B cell (primary cell): ENCODE results near the gene FOLR1. TPM values are rescaled to one million over a fixed set of nuclear protein-coding genes. Genes with fewer than 3 reads are reported as not detected.

Experiments
- ATAC-seq: fragments of 200-7000 bp; cut with Tn5 transposase; one replicate; pipeline ENCODE4 v1.10.0; 2021; ENCODE audit warnings: low read depth, mild to moderate bottlenecking, moderate number of reproducible peaks, moderate library complexity
- CTCF ChIA-PET: fragments of 350-600 bp; sonication (Branson Sonifier 250); formaldehyde crosslinking; loops from one replicate; lab custom pipeline; 2021; ENCODE audit warnings: antibody characterized with exemption, inconsistent platforms; lab: Charles Lee
- POLR2A ChIA-PET: fragments of 350-600 bp; sonication (Branson Sonifier 250); formaldehyde crosslinking; loops from one replicate; lab custom pipeline; 2021; ENCODE audit warnings: antibody characterized with exemption; lab: Charles Lee
- DNase-seq: peaks from one replicate; pipeline ENCODE4 v3.0.0; 2013
- H2AFZ ChIP-seq: 2 replicates; pipeline ENCODE4 v1.6.1; 2012; ENCODE audit warnings: mild to moderate bottlenecking, low read depth, low read length; ENCODE audit not compliant: insufficient read depth, poor library complexity, severe bottlenecking
- H3K27ac ChIP-seq, 2 donors: 1 replicate in 1 of 2; 2 replicates in 1 of 2; pipeline ENCODE4 v1.5.1; 2012 to 2013; ENCODE audit warnings: low read length in 2 of 2, mild to moderate bottlenecking in 2 of 2, moderate library complexity in 1 of 2
- H3K27me3 ChIP-seq, 4 experiments: fragments of 200-600 bp in 1 of 4; sonication (generic) in 1 of 4; replicated peaks in 1 of 4; 1 replicate in 2 of 4; 2 replicates in 2 of 4; pipeline versions ENCODE4 v1.6.1 to v1.7.0; 2013 to 2016; ENCODE audit warnings: low read length in 3 of 4, mild to moderate bottlenecking in 2 of 4, mixed read lengths in 1 of 4, moderate library complexity in 1 of 4; ENCODE audit not compliant: insufficient read depth in 4 of 4, control insufficient read depth in 3 of 4; ENCODE audit errors: control extremely low read depth in 1 of 4
- H3K36me3 ChIP-seq, 2 experiments: replicated peaks in 1 of 2; 1 replicate in 1 of 2; 2 replicates in 1 of 2; pipeline versions ENCODE4 v1.6.1 to v1.7.1; 2013; ENCODE audit warnings: low read length in 1 of 2; ENCODE audit not compliant: insufficient read depth in 2 of 2, control insufficient read depth in 1 of 2; ENCODE audit errors: control extremely low read depth in 1 of 2, extremely low read depth in 1 of 2
- H3K4me1 ChIP-seq, 2 donors: fragments of 200-600 bp in 1 of 2; sonication (generic) in 1 of 2; 1 replicate in 1 of 2; 2 replicates in 1 of 2; pipeline versions ENCODE4 v1.5.1 to v1.6.1; 2013 to 2017; ENCODE audit warnings: low read length in 2 of 2; ENCODE audit not compliant: control insufficient read depth in 2 of 2, insufficient read depth in 2 of 2
- H3K4me2 ChIP-seq: replicated peaks from 2 replicates; pipeline ENCODE3; 2012; ENCODE audit warnings: mild to moderate bottlenecking, low read depth, low read length; ENCODE audit not compliant: poor library complexity, severe bottlenecking
- H3K4me3 ChIP-seq, 5 experiments: fragments of 200-600 bp in 1 of 5; sonication (generic) in 1 of 5; 1 replicate in 3 of 5; 2 replicates in 2 of 5; pipeline versions ENCODE4 v1.5.1 to v1.7.0; 2011 to 2016; ENCODE audit warnings: low read length in 4 of 5, mild to moderate bottlenecking in 4 of 5, low read depth in 2 of 5, control low read depth in 1 of 5, moderate library complexity in 1 of 5; ENCODE audit not compliant: insufficient read depth in 1 of 5; ENCODE audit errors: control extremely low read depth in 1 of 5, extremely low read depth in 1 of 5
- H3K79me2 ChIP-seq: fragments of 200-600 bp; sonication (generic); one replicate; pipeline ENCODE4 v1.6.0; 2016; ENCODE audit warnings: low read length; ENCODE audit not compliant: control insufficient read depth, insufficient read depth
- H3K9ac ChIP-seq: fragments of 200-600 bp; sonication (generic); 2 replicates; pipeline ENCODE4 v1.6.1; 2017; ENCODE audit warnings: mild to moderate bottlenecking, low read length, moderate library complexity
- H3K9me3 ChIP-seq, 3 donors: one replicate each; pipeline versions ENCODE4 v1.6.1 to v1.7.1; 2013; ENCODE audit warnings: low read length in 2 of 3; ENCODE audit not compliant: control insufficient read depth in 2 of 3, insufficient read depth in 1 of 3; ENCODE audit errors: control extremely low read depth in 1 of 3
- H4K20me1 ChIP-seq: 2 replicates; pipeline ENCODE4 v1.6.0; 2012; ENCODE audit warnings: mild to moderate bottlenecking, low read length; ENCODE audit not compliant: insufficient read depth, control insufficient read depth, poor library complexity, severe bottlenecking
- H3K27ac Mint-ChIP-seq: one replicate; pipeline ENCODE4 v1.8.0; 2021; ENCODE audit warnings: mixed read lengths
- H3K27me3 Mint-ChIP-seq: one replicate; pipeline ENCODE4 v1.8.0; 2021; ENCODE audit warnings: mixed read lengths
- H3K4me1 Mint-ChIP-seq: one replicate; pipeline ENCODE4 v1.8.0; 2021; ENCODE audit warnings: mixed read lengths
- H3K4me3 Mint-ChIP-seq: one replicate; pipeline ENCODE4 v1.8.0; 2021; ENCODE audit warnings: mixed read lengths
- H3K9me3 Mint-ChIP-seq: one replicate; pipeline ENCODE4 v1.8.0; 2022; ENCODE audit warnings: mixed read lengths; ENCODE audit not compliant: insufficient read depth
- EZH2 ChIP-seq: IDR thresholded peaks from 2 replicates; pipeline ENCODE4 v1.6.1; 2012; ENCODE audit warnings: borderline replicate concordance, low read depth, mild to moderate bottlenecking, moderate library complexity, low read length; ENCODE audit not compliant: insufficient read depth, poor library complexity, severe bottlenecking
- WGBS: methylation state at CpG from one replicate; pipeline ENCODE4 v1.1.5; 2013; ENCODE audit warnings: missing lambda C conversion rate; ENCODE audit not compliant: insufficient coverage; 5-methylcytosine and 5-hydroxymethylcytosine counted together
- intact Hi-C: fragments of 100-400 bp; cut with micrococcal nuclease; formaldehyde crosslinking; loops from one replicate; pipeline ENCODE4 v1.10.0; 2022
- polyA plus RNA-seq: library from polyadenylated mRNA; depleted of rRNA; stranded (reverse); fragments of >200 nt; gene quantifications from 2 replicates; pipeline ENCODE4 v1.2.3, GENCODE V29; 2012
- total RNA-seq, 2 donors: library from RNA; stranded (reverse); fragments of 120-200 nt in 1 of 2; gene quantifications; 1 replicate in 1 of 2; 2 replicates in 1 of 2; pipeline versions ENCODE4 v1.2.3 to v1.2.4, GENCODE V29; 2013 to 2022
- TF ChIP-seq, protein P1 (sequence below): fragments of 200-600 bp; IDR thresholded peaks from one replicate; pipeline ENCODE4 v1.8.0; 2022; ENCODE audit warnings: antibody characterized with exemption, mild to moderate bottlenecking

FOLR1 gene
- total and polyA plus RNA-seq, 2 donors (not counting 1 experiment from before 2014, with no cell fraction given): not detected

DNA sequence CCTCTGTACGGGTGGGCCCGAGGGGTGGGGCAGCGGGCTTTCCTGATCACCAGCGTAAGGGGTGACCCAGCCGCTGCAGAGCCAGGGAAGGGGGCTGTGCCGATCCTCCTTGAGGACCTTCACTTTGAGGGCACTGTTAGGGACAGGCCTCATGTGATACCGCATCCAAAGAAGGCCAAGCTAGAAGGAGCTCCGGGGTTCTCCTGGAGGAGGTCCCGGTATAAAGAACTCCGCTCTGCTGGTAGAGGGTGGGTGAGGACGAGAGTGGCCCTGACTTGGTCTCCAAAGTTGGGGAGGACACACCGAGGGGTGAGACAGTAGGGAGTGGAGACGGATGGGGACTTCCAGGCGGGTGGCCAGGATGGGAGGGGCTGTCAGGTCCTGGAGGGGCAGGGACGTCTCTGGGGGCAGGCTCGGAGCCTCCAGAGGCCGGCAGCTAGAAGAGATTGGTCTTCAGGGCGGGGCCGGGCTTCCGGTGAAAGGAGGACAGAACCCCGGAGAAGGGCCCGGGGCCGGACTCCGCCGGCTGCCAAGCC, 47.4 kb downstream of the FOLR1 start:
- peaks cover 0 to 45% (median 26%) of the 10 kb centered on the region in 4 experiments for H3K27me3 ChIP-seq
- H4K20me1 ChIP-seq: peaks cover 7% of the 10 kb centered on the region
- H3K79me2 ChIP-seq: no peaks in the 10 kb centered on the region
- Mint-ChIP-seq H3K9me3 (no peaks in the 10 kb centered on the region), H3K4me3 (peak overlapping the region; percentile 77), H3K27ac (peak overlapping the region; percentile 66), H3K27me3 (peaks cover 36% of the 10 kb centered on the region), H3K4me1 (peaks cover 30% of the 10 kb centered on the region)
- POLR2A ChIA-PET: no interaction called here
- peak overlapping the region in 1 of 5 experiments; percentile 24 for H3K4me3 ChIP-seq
- no peak for TF ChIP-seq EZH2
- TF ChIP-seq, protein P1, sequence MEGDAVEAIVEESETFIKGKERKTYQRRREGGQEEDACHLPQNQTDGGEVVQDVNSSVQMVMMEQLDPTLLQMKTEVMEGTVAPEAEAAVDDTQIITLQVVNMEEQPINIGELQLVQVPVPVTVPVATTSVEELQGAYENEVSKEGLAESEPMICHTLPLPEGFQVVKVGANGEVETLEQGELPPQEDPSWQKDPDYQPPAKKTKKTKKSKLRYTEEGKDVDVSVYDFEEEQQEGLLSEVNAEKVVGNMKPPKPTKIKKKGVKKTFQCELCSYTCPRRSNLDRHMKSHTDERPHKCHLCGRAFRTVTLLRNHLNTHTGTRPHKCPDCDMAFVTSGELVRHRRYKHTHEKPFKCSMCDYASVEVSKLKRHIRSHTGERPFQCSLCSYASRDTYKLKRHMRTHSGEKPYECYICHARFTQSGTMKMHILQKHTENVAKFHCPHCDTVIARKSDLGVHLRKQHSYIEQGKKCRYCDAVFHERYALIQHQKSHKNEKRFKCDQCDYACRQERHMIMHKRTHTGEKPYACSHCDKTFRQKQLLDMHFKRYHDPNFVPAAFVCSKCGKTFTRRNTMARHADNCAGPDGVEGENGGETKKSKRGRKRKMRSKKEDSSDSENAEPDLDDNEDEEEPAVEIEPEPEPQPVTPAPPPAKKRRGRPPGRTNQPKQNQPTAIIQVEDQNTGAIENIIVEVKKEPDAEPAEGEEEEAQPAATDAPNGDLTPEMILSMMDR: no peak
- peak overlapping the region; percentile 35 for H3K9ac ChIP-seq
- no peak overlapping the region for H2AFZ ChIP-seq
- intact Hi-C loops: no loop called here
- CTCF ChIA-PET: no interaction called here
- 14% methylated on average over 25 of the region's 25 CpGs for WGBS
- ATAC-seq: no peak
- peaks cover 26 to 37% of the 10 kb centered on the region in 2 donors for H3K4me1 ChIP-seq
- DNase-seq: no peak
- peak overlapping the region; percentile 74 for H3K4me2 ChIP-seq
- peaks cover 0 to 37% of the 10 kb centered on the region in 2 experiments for H3K36me3 ChIP-seq
- H3K9me3 ChIP-seq: peaks cover 0 to 18% (median 0%) of the 10 kb centered on the region in 3 donors
- H3K27ac ChIP-seq: no peak overlapping the region

DNA sequence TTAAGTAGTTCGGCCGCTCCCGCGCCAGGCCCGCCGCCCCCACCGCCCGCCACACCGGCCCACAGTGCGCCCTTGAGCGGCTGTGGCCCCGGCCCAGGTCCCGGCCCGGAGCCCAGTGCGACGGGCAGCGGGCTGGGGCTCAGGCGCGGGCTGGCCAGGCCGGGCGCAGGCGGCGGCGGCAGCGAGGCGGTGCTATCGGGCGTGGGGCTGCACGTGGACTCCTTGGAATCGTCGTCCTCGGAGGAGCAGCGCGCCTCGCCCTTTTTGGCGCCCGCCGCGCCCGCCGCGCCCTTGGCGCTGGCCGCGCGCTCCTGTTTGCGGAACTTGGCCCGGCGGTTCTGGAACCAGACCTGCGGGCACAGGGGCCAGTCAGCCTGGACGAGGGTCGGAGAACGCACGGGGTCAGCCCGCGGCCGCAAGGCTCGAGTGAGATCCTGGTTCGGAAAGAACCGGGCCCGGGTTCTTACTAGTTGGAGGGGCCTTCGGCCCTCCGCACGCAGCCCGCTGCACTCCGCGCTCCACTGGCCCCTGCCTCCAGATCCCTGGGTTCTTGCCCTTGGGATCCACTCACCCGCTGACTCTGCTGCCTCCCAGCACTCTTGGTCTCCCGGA, 48.0 kb downstream of the FOLR1 start:
- H3K79me2 ChIP-seq: no peaks in the 10 kb centered on the region
- peaks cover 30% of the 10 kb centered on the region for H3K4me1 Mint-ChIP-seq
- H3K27me3 ChIP-seq: peaks cover 0 to 50% (median 30%) of the 10 kb centered on the region in 4 experiments
- H3K4me2 ChIP-seq: peak overlapping the region; percentile 74
- H3K27me3 Mint-ChIP-seq: peaks cover 36% of the 10 kb centered on the region
- H4K20me1 ChIP-seq: peaks cover 7% of the 10 kb centered on the region
- H3K9me3 Mint-ChIP-seq: no peaks in the 10 kb centered on the region
- H3K27ac Mint-ChIP-seq: no peak overlapping the region
- POLR2A ChIA-PET: no interaction called here
- peaks cover 0 to 23% (median 0%) of the 10 kb centered on the region in 3 donors for H3K9me3 ChIP-seq
- H3K4me3 ChIP-seq: peak overlapping the region in 2 of 5 experiments; percentile 24 to 32
- peaks cover 22 to 40% of the 10 kb centered on the region in 2 donors for H3K4me1 ChIP-seq
- H3K36me3 ChIP-seq: peaks cover 0 to 32% of the 10 kb centered on the region in 2 experiments
- no peak overlapping the region for H3K27ac ChIP-seq
- TF ChIP-seq, protein P1: no peak
- no peak for TF ChIP-seq EZH2
- CTCF ChIA-PET: interaction anchor here (0.8 to 1.3 kb wide), 3 partner anchors 61 to 175 kb away, joined by 3 to 5 read pairs (median 3); no protein-coding TSS in a partner anchor
- peak; percentile 17 for ATAC-seq
- no peak overlapping the region for H2AFZ ChIP-seq
- H3K4me3 Mint-ChIP-seq: peak overlapping the region; percentile 81
- 1% methylated on average over 69 of the region's 69 CpGs for WGBS
- peak overlapping the region; percentile 35 for H3K9ac ChIP-seq
- intact Hi-C loops: no loop called here
- DNase-seq: peak; percentile 49
